ENCODE measurements around the gene BPIFA2. TPM values are rescaled to one million over a fixed set of nuclear protein-coding genes. Genes with fewer than 3 reads are reported as not detected.

The BPIFA2 gene
- total and polyA plus RNA-seq, 2 donors (not counting 1 experiment from before 2014, with no cell fraction given): not detected

GRCh38 chr20:33158637-33159385 lies 9.1 kb upstream of the BPIFA2 start:
- no peaks in the 10 kb centered on the region for H3K4me1 ChIP-seq (ENCODE audit: control insufficient read depth in 2 of 2, insufficient read depth in 2 of 2, low read length in 2 of 2)
- H3K9me3 Mint-ChIP-seq (ENCODE audit: insufficient read depth): no peaks in the 10 kb centered on the region
- no peak overlapping the region for H2AFZ ChIP-seq (ENCODE audit: insufficient read depth, low read depth, low read length, poor library complexity, severe bottlenecking)
- intact Hi-C loops (cut with micrococcal nuclease): no loop called here
- no peaks in the 10 kb centered on the region for H3K36me3 ChIP-seq (replicated peaks in 1 of 2; ENCODE audit: control extremely low read depth in 1 of 2, control insufficient read depth in 1 of 2, extremely low read depth in 1 of 2, insufficient read depth in 2 of 2, low read length in 1 of 2)
- POLR2A ChIA-PET: no interaction called here
- no peaks in the 10 kb centered on the region for H3K9me3 ChIP-seq (ENCODE audit: control extremely low read depth in 1 of 3, control insufficient read depth in 2 of 3, insufficient read depth in 1 of 3, low read length in 2 of 3)
- no peak for DNase-seq
- no peak overlapping the region for H3K4me3 Mint-ChIP-seq
- no peaks in the 10 kb centered on the region for H4K20me1 ChIP-seq (ENCODE audit: control insufficient read depth, insufficient read depth, low read length, poor library complexity, severe bottlenecking)
- H3K4me2 ChIP-seq (replicated peaks; ENCODE audit: low read depth, low read length, poor library complexity, severe bottlenecking): no peak overlapping the region
- no peak overlapping the region for H3K27ac Mint-ChIP-seq
- CTCF ChIA-PET: no interaction called here
- no peaks in the 10 kb centered on the region for H3K79me2 ChIP-seq (ENCODE audit: control insufficient read depth, insufficient read depth, low read length)
- no peak for ATAC-seq (ENCODE audit: low read depth)
- H3K27me3 ChIP-seq (replicated peaks in 1 of 4; ENCODE audit: control extremely low read depth in 1 of 4, control insufficient read depth in 3 of 4, insufficient read depth in 4 of 4, low read length in 3 of 4): peaks cover 0 to 3% (median 1%) of the 10 kb centered on the region in 4 experiments
- no peak overlapping the region for H3K27ac ChIP-seq (ENCODE audit: low read length in 2 of 2)
- peaks cover 14% of the 10 kb centered on the region for H3K27me3 Mint-ChIP-seq
- no peaks in the 10 kb centered on the region for H3K4me1 Mint-ChIP-seq
- no peak overlapping the region for H3K9ac ChIP-seq (ENCODE audit: low read length)
- WGBS (ENCODE audit: insufficient coverage): 70% methylated on average over 5 of the region's 9 CpGs
- TF ChIP-seq EZH2 (IDR thresholded peaks at IDR 0.05; ENCODE audit: borderline replicate concordance, insufficient read depth, low read depth, low read length, poor library complexity, severe bottlenecking) (no peak), CTCF (IDR thresholded peaks at IDR 0.05) (no peak)
- no peak overlapping the region for H3K4me3 ChIP-seq (ENCODE audit: control extremely low read depth in 1 of 5, extremely low read depth in 1 of 5, insufficient read depth in 1 of 5, low read depth in 2 of 5, low read length in 4 of 5)

- ChIA-PET POLR2A (no interaction called here), CTCF (no interaction called here)
- Histone ChIP-seq H3K27ac (ENCODE audit: low read length in 2 of 2) (no peak overlapping the region), H3K4me2 (replicated peaks; ENCODE audit: low read depth, low read length, poor library complexity, severe bottlenecking) (no peak overlapping the region), H3K27me3 (replicated peaks in 1 of 4; ENCODE audit: control extremely low read depth in 1 of 4, control insufficient read depth in 3 of 4, insufficient read depth in 4 of 4, low read length in 3 of 4) (peaks cover 0 to 3% (median 0%) of the 10 kb centered on the region in 4 experiments), H2AFZ (ENCODE audit: insufficient read depth, low read depth, low read length, poor library complexity, severe bottlenecking) (no peak overlapping the region), H4K20me1 (ENCODE audit: control insufficient read depth, insufficient read depth, low read length, poor library complexity, severe bottlenecking) (no peaks in the 10 kb centered on the region), H3K9me3 (ENCODE audit: control extremely low read depth in 1 of 3, control insufficient read depth in 2 of 3, insufficient read depth in 1 of 3, low read length in 2 of 3) (no peaks in the 10 kb centered on the region), H3K79me2 (ENCODE audit: control insufficient read depth, insufficient read depth, low read length) (no peaks in the 10 kb centered on the region), H3K36me3 (replicated peaks in 1 of 2; ENCODE audit: control extremely low read depth in 1 of 2, control insufficient read depth in 1 of 2, extremely low read depth in 1 of 2, insufficient read depth in 2 of 2, low read length in 1 of 2) (no peaks in the 10 kb centered on the region), H3K4me1 (ENCODE audit: control insufficient read depth in 2 of 2, insufficient read depth in 2 of 2, low read length in 2 of 2) (no peaks in the 10 kb centered on the region), H3K9ac (ENCODE audit: low read length) (no peak overlapping the region), H3K4me3 (ENCODE audit: control extremely low read depth in 1 of 5, extremely low read depth in 1 of 5, insufficient read depth in 1 of 5, low read depth in 2 of 5, low read length in 4 of 5) (no peak overlapping the region)
- ATAC-seq (ENCODE audit: low read depth) (no peak), DNase-seq (no peak)
- Mint-ChIP-seq H3K27me3 (peaks cover 11% of the 10 kb centered on the region), H3K4me1 (no peaks in the 10 kb centered on the region), H3K4me3 (no peak overlapping the region), H3K27ac (no peak overlapping the region), H3K9me3 (ENCODE audit: insufficient read depth) (no peaks in the 10 kb centered on the region)
- intact Hi-C loops (cut with micrococcal nuclease): no loop called here
- WGBS (ENCODE audit: insufficient coverage): 75% methylated on average over 2 of the region's 3 CpGs
- TF ChIP-seq EZH2 (IDR thresholded peaks at IDR 0.05; ENCODE audit: borderline replicate concordance, insufficient read depth, low read depth, low read length, poor library complexity, severe bottlenecking): no peak
Observed at GRCh38 chr20:33159713-33160112, 8.2 kb upstream of the BPIFA2 start.

All from B cell (primary cell).